Fibroblast of lung (primary cell): ENCODE data around the gene UBE2E2. TPM values are rescaled to one million over a fixed set of nuclear protein-coding genes. Genes with fewer than 3 reads are reported as not detected.

Experiments
- DNase-seq, 2 donors: peaks; one replicate each; pipeline versions ENCODE4 v3.0.0 to v3.0.0-alpha.2; 2010; ENCODE audit warnings: low read depth in 2 of 2
- H2AFZ ChIP-seq: 2 replicates; pipeline ENCODE4 v1.5.1; 2012; ENCODE audit warnings: low read length, control low read depth, inconsistent platforms
- H3K27ac ChIP-seq: 2 replicates; pipeline ENCODE4 v1.5.1; 2011; ENCODE audit warnings: low read length, control low read depth; ENCODE audit not compliant: insufficient read depth
- H3K27me3 ChIP-seq: 2 replicates; pipeline ENCODE4 v1.5.1; 2011; ENCODE audit warnings: mild to moderate bottlenecking, low read length; ENCODE audit not compliant: control insufficient read depth, insufficient read depth
- H3K36me3 ChIP-seq: 2 replicates; pipeline ENCODE4 v1.5.1; 2011; ENCODE audit warnings: low read length; ENCODE audit not compliant: control insufficient read depth, insufficient read depth
- H3K4me1 ChIP-seq: 2 replicates; pipeline ENCODE4 v1.5.1; 2011; ENCODE audit warnings: low read length; ENCODE audit not compliant: control insufficient read depth, insufficient read depth; ENCODE audit errors: extremely low read depth
- H3K4me2 ChIP-seq: 2 replicates; pipeline ENCODE4 v1.5.1; 2011; ENCODE audit warnings: low read length, control low read depth; ENCODE audit not compliant: insufficient read depth; ENCODE audit errors: extremely low read depth
- H3K4me3 ChIP-seq, 4 experiments: fragments of 200-600 bp in 1 of 4; sonication (generic) in 1 of 4; replicated peaks in 1 of 4; 2 replicates each; pipeline ENCODE4 v1.5.1; 2011 to 2016; ENCODE audit warnings: low read length in 4 of 4, low read depth in 3 of 4, mild to moderate bottlenecking in 3 of 4, control low read depth in 2 of 4, inconsistent platforms in 1 of 4, mixed read lengths in 1 of 4; ENCODE audit not compliant: insufficient read depth in 1 of 4; ENCODE audit errors: control extremely low read depth in 1 of 4
- H3K79me2 ChIP-seq: 2 replicates; pipeline ENCODE4 v1.5.1; 2012; ENCODE audit warnings: mild to moderate bottlenecking, low read length, inconsistent platforms; ENCODE audit not compliant: control insufficient read depth, insufficient read depth
- H3K9ac ChIP-seq: 2 replicates; pipeline ENCODE4 v1.5.1; 2011; ENCODE audit warnings: mild to moderate bottlenecking, low read length, control low read depth; ENCODE audit not compliant: insufficient read depth
- H3K9me3 ChIP-seq: 2 replicates; pipeline ENCODE4 v1.5.1; 2012; ENCODE audit warnings: low read depth, low read length; ENCODE audit not compliant: control insufficient read depth, insufficient read depth
- H4K20me1 ChIP-seq: 2 replicates; pipeline ENCODE4 v1.5.1; 2011; ENCODE audit warnings: low read length; ENCODE audit not compliant: control insufficient read depth, insufficient read depth; ENCODE audit errors: extremely low read depth
- EZH2 ChIP-seq: IDR thresholded peaks from 2 replicates; pipeline ENCODE4 v1.5.1; 2012; ENCODE audit warnings: low read length, control low read depth, mild to moderate bottlenecking; ENCODE audit errors: missing control alignments
- polyA plus RNA-seq, 2 donors: library from polyadenylated mRNA; depleted of rRNA in 1 of 2; stranded (reverse) in 1 of 2; unstranded in 1 of 2; fragments of >200 nt; gene quantifications; 2 replicates each; pipeline ENCODE4 v1.2.1, GENCODE V29; 2011 to 2012; ENCODE audit warnings: missing spikeins in 1 of 2
- total RNA-seq: library from RNA; depleted of rRNA; stranded (reverse); fragments of >200 nt; gene quantifications from 2 replicates; pipeline ENCODE4 v1.2.1, GENCODE V29; 2014
- TF ChIP-seq, protein P1 (sequence below), 2 donors: IDR thresholded peaks in 1 of 2; conservative IDR thresholded peaks in 1 of 2; 1 replicate in 1 of 2; 2 replicates in 1 of 2; pipeline ENCODE4 v1.5.1; 2011 to 2012; ENCODE audit warnings: low read length in 2 of 2, control low read depth in 1 of 2, inconsistent platforms in 1 of 2, low read depth in 1 of 2, mild to moderate bottlenecking in 1 of 2

UBE2E2 gene
- total and polyA plus RNA-seq, 2 donors (not counting 1 experiment from before 2014, with no cell fraction given) = 79.8 to 127 TPM

DNA sequence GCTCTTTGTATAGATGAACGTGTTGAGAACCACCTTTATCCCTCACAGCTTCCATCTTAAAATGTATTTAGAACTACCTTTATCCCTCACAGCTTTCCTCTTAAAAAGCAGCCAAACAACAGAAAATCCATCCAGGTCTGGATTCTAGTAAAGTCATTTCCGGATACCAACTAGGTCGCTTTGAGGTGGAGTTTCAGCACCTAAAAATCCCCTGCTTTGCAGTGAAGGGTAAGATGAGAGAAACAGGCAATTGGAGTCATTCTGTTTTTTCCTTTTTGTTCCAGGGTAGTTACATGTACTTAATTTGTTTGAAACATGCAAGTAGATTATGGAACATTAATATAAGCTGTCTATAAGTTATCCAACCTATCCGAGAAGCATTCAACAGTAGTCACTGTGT lies 192.0 kb downstream of the UBE2E2 start:
- TF ChIP-seq, protein P1, sequence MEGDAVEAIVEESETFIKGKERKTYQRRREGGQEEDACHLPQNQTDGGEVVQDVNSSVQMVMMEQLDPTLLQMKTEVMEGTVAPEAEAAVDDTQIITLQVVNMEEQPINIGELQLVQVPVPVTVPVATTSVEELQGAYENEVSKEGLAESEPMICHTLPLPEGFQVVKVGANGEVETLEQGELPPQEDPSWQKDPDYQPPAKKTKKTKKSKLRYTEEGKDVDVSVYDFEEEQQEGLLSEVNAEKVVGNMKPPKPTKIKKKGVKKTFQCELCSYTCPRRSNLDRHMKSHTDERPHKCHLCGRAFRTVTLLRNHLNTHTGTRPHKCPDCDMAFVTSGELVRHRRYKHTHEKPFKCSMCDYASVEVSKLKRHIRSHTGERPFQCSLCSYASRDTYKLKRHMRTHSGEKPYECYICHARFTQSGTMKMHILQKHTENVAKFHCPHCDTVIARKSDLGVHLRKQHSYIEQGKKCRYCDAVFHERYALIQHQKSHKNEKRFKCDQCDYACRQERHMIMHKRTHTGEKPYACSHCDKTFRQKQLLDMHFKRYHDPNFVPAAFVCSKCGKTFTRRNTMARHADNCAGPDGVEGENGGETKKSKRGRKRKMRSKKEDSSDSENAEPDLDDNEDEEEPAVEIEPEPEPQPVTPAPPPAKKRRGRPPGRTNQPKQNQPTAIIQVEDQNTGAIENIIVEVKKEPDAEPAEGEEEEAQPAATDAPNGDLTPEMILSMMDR (conservative IDR thresholded peaks at IDR 0.05 in 1 of 2, IDR thresholded peaks at IDR 0.05 in 1 of 2; ENCODE audit: low read depth in 1 of 2, low read length in 2 of 2) = no peak
- no peak for TF ChIP-seq EZH2

DNA sequence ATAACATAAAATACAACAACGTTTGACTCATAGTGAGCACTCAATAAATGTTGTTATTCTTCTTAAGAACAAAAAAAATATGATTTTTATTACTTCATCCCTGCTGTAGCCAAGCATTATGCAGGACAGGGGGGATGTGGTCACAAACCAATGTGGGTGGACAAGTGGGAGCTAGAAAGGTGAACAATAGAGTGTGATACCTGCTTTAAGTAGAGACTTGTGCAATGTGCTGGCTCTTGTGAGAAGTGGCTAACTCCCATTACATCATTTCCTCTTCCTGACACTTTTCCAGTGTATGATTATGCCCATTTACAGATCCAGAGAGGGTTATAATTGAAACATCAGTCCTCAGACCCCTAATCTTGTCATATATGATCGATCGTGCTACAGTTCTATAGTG lies 193.6 kb downstream of the UBE2E2 start:
- Histone ChIP-seq H3K9me3 (no peaks in the 10 kb centered on the region), H3K9ac (no peak overlapping the region), H4K20me1 (no peaks in the 10 kb centered on the region), H3K4me3 (no peak overlapping the region), H2AFZ (no peak overlapping the region), H3K4me2 (no peak overlapping the region), H3K4me1 (no peaks in the 10 kb centered on the region), H3K36me3 (no peaks in the 10 kb centered on the region), H3K27me3 (no peaks in the 10 kb centered on the region), H3K79me2 (no peaks in the 10 kb centered on the region), H3K27ac (no peak overlapping the region)
- DNase-seq = peak in 1 of 2 donors; percentile 10
- TF ChIP-seq, protein P1 (conservative IDR thresholded peaks at IDR 0.05 in 1 of 2, IDR thresholded peaks at IDR 0.05 in 1 of 2; ENCODE audit: low read depth in 1 of 2, low read length in 2 of 2) = no peak
- TF ChIP-seq EZH2 = no peak

More for the DNA sequence above, 192.0 kb downstream of the UBE2E2 start:
- no peak overlapping the region for H3K27ac ChIP-seq
- H2AFZ ChIP-seq = no peak overlapping the region
- no peak for DNase-seq
- no peak overlapping the region for H3K9ac ChIP-seq
- no peaks in the 10 kb centered on the region for H3K36me3 ChIP-seq
- H4K20me1 ChIP-seq = no peaks in the 10 kb centered on the region
- no peaks in the 10 kb centered on the region for H3K9me3 ChIP-seq
- H3K4me1 ChIP-seq = no peaks in the 10 kb centered on the region
- H3K4me3 ChIP-seq = no peak overlapping the region
- H3K79me2 ChIP-seq = no peaks in the 10 kb centered on the region
- H3K27me3 ChIP-seq = no peaks in the 10 kb centered on the region
- no peak overlapping the region for H3K4me2 ChIP-seq

DNA sequence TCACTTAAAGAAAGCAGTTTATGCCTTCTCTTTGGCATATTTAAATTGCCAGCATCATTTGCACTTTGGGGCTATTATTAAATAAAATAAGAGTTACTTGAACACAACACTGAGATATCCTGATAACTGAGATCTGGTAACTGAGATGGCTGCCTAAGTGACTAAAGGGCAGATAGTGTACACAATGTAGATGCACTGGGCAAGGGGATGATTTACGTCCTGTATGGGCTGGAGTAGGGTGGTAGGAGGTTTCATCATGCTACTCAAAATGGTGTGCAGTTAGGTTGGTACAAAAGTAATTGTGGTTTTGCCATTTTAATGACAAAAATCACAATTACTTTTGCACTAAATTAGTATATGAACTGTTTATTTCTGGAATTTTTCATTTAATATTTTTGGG lies 196.1 kb downstream of the UBE2E2 start:
- Histone ChIP-seq H3K27me3 (no peaks in the 10 kb centered on the region), H3K4me1 (no peaks in the 10 kb centered on the region), H3K36me3 (no peaks in the 10 kb centered on the region), H2AFZ (no peak overlapping the region), H3K4me3 (no peak overlapping the region), H3K9ac (no peak overlapping the region), H4K20me1 (no peaks in the 10 kb centered on the region), H3K79me2 (no peaks in the 10 kb centered on the region), H3K4me2 (no peak overlapping the region), H3K27ac (no peak overlapping the region), H3K9me3 (no peaks in the 10 kb centered on the region)
- TF ChIP-seq, protein P1 (conservative IDR thresholded peaks at IDR 0.05 in 1 of 2, IDR thresholded peaks at IDR 0.05 in 1 of 2; ENCODE audit: low read depth in 1 of 2, low read length in 2 of 2) = no peak
- TF ChIP-seq EZH2 = no peak
- no peak for DNase-seq
